NCI-H524 (cell line): Measurements from ENCODE around the gene PDE4D.
A peak's percentile ranks its signal among the peaks of the same experiment; 100 is the strongest.

Experiments
- DNase-seq, 2 experiments: peaks; one replicate each; lab custom pipeline; 2025; lab: John Stamatoyannopoulos, UW

The PDE4D gene

GRCh38 chr5:59178071-59178470, 715.5 kb downstream of the PDE4D start:
- no peak for DNase-seq

GRCh38 chr5:59177644-59178043, 715.9 kb downstream of the PDE4D start:
- no peak for DNase-seq

- DNase-seq: peak; percentile 22 to 61
Observed at GRCh38 chr5:59174248-59174844, 719.2 kb downstream of the PDE4D start.

GRCh38 chr5:59173578-59173977, 719.9 kb downstream of the PDE4D start:
- peak in 1 of 2 experiments; percentile 11 for DNase-seq

- DNase-seq: no peak
Observed at GRCh38 chr5:59171131-59171530, 722.4 kb downstream of the PDE4D start.

- no peak for DNase-seq
Observed at GRCh38 chr5:59169768-59170150, 723.8 kb downstream of the PDE4D start.

GRCh38 chr5:59169081-59169767, 724.3 kb downstream of the PDE4D start:
- DNase-seq: no peak

GRCh38 chr5:59168067-59168466, 725.5 kb downstream of the PDE4D start:
- no peak for DNase-seq

- DNase-seq: no peak
Observed at GRCh38 chr5:59164041-59164830, 729.3 kb downstream of the PDE4D start.

- DNase-seq: no peak
Observed at GRCh38 chr5:59161221-59162105, 732.1 kb downstream of the PDE4D start.

GRCh38 chr5:59158637-59159391, 734.7 kb downstream of the PDE4D start:
- no peak for DNase-seq

GRCh38 chr5:59158165-59158564, 735.4 kb downstream of the PDE4D start:
- DNase-seq: no peak

GRCh38 chr5:59157068-59157467, 736.5 kb downstream of the PDE4D start:
- DNase-seq: no peak

GRCh38 chr5:59152701-59153245, 740.8 kb downstream of the PDE4D start:
- DNase-seq: no peak

GRCh38 chr5:59151162-59151889, 742.2 kb downstream of the PDE4D start:
- DNase-seq: no peak

- DNase-seq: no peak
Observed at GRCh38 chr5:59149827-59150226, 743.7 kb downstream of the PDE4D start.

GRCh38 chr5:59149271-59149670, 744.3 kb downstream of the PDE4D start:
- DNase-seq: no peak

- no peak for DNase-seq
Observed at GRCh38 chr5:59146729-59147128, 746.8 kb downstream of the PDE4D start.

GRCh38 chr5:59143926-59144333, 749.6 kb downstream of the PDE4D start:
- peak in 1 of 2 experiments; percentile 30 for DNase-seq

GRCh38 chr5:59142927-59143326, 750.6 kb downstream of the PDE4D start:
- no peak for DNase-seq
